ENCODE measurements around the gene CATSPERZ. TPM values are rescaled to one million over a fixed set of nuclear protein-coding genes. Genes with fewer than 3 reads are reported as not detected.

CATSPERZ gene
- total and polyA plus RNA-seq, 9 of the 15 experiments (the other 6 are each of a cell fraction or from before 2014, with no cell fraction given): 0.86 to 8.5 (median 3.5) TPM

GRCh38 chr11:64251016-64251752 lies 49.0 kb upstream of the CATSPERZ start, which contains the start of gene PLCB3 (continued):
- no peak for TF ChIP-seq HOMEZ (CRISPR knock-in tag; IDR thresholded peaks at IDR 0.05)
- no peak for TF ChIP-seq PPARD (CRISPR knock-in tag; IDR thresholded peaks at IDR 0.05)
- TF ChIP-seq ZNF589 (CRISPR knock-in tag; IDR thresholded peaks at IDR 0.05; ENCODE audit: low read depth): no peak
- peak; percentile 42 for TF ChIP-seq EGR1 (conservative IDR thresholded peaks at IDR 0.05)
- TF ChIP-seq ESRRB (CRISPR knock-in tag; IDR thresholded peaks at IDR 0.05; ENCODE audit: borderline replicate concordance): no peak
- no peak for TF ChIP-seq SRSF3 (IDR thresholded peaks at IDR 0.05; ENCODE audit: insufficient read depth, low read length)
- TF ChIP-seq ADNP (tag; IDR thresholded peaks at IDR 0.05): no peak
- no peak for TF ChIP-seq ZNF551 (CRISPR knock-in tag; IDR thresholded peaks at IDR 0.05)
- no peak for TF ChIP-seq ZZZ3 (IDR thresholded peaks at IDR 0.05)
- TF ChIP-seq CREM (IDR thresholded peaks at IDR 0.05; ENCODE audit: low read depth): no peak
- no peak for TF ChIP-seq TCF7L2 (IDR thresholded peaks at IDR 0.05; ENCODE audit: low read depth, low read length)
- TF ChIP-seq GATAD2B (IDR thresholded peaks at IDR 0.05; ENCODE audit: borderline replicate concordance): peak; percentile 87
- TF ChIP-seq, protein P1, sequence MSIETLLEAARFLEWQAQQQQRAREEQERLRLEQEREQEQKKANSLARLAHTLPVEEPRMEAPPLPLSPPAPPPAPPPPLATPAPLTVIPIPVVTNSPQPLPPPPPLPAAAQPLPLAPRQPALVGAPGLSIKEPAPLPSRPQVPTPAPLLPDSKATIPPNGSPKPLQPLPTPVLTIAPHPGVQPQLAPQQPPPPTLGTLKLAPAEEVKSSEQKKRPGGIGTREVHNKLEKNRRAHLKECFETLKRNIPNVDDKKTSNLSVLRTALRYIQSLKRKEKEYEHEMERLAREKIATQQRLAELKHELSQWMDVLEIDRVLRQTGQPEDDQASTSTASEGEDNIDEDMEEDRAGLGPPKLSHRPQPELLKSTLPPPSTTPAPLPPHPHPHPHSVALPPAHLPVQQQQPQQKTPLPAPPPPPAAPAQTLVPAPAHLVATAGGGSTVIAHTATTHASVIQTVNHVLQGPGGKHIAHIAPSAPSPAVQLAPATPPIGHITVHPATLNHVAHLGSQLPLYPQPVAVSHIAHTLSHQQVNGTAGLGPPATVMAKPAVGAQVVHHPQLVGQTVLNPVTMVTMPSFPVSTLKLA (conservative IDR thresholded peaks at IDR 0.05): peak in 1 of 2 experiments; percentile 28; a peak in 1 of 4 replicates
- TF ChIP-seq ZNF695 (CRISPR knock-in tag; IDR thresholded peaks at IDR 0.05): no peak
- TF ChIP-seq ZNF124 (CRISPR knock-in tag; IDR thresholded peaks at IDR 0.05): no peak
- no peak for TF ChIP-seq CBFA2T2 (conservative IDR thresholded peaks at IDR 0.05)
- no peak for TF ChIP-seq NCOR1 (IDR thresholded peaks at IDR 0.05)
- TF ChIP-seq, protein P2, sequence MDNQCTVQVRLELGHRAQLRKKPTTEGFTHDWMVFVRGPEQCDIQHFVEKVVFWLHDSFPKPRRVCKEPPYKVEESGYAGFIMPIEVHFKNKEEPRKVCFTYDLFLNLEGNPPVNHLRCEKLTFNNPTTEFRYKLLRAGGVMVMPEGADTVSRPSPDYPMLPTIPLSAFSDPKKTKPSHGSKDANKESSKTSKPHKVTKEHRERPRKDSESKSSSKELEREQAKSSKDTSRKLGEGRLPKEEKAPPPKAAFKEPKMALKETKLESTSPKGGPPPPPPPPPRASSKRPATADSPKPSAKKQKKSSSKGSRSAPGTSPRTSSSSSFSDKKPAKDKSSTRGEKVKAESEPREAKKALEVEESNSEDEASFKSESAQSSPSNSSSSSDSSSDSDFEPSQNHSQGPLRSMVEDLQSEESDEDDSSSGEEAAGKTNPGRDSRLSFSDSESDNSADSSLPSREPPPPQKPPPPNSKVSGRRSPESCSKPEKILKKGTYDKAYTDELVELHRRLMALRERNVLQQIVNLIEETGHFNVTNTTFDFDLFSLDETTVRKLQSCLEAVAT (IDR thresholded peaks at IDR 0.05): no peak
- TF ChIP-seq, protein P3, sequence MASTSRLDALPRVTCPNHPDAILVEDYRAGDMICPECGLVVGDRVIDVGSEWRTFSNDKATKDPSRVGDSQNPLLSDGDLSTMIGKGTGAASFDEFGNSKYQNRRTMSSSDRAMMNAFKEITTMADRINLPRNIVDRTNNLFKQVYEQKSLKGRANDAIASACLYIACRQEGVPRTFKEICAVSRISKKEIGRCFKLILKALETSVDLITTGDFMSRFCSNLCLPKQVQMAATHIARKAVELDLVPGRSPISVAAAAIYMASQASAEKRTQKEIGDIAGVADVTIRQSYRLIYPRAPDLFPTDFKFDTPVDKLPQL (IDR thresholded peaks at IDR 0.05; ENCODE audit: extremely low read depth, insufficient read length): no peak
- TF ChIP-seq RBFOX2 (IDR thresholded peaks at IDR 0.05; ENCODE audit: low read depth, low read length): peak; percentile 67
- no peak for TF ChIP-seq ZNF174 (CRISPR knock-in tag; IDR thresholded peaks at IDR 0.05)
- no peak for TF ChIP-seq THRAP3 (IDR thresholded peaks at IDR 0.05; ENCODE audit: borderline replicate concordance)
- no peak for TF ChIP-seq MITF (IDR thresholded peaks at IDR 0.05)
- no peak for TF ChIP-seq ZNF324 (CRISPR knock-in tag; IDR thresholded peaks at IDR 0.05)
